ENCODE measurements around the gene DVL1.

Gene DVL1

DNA sequence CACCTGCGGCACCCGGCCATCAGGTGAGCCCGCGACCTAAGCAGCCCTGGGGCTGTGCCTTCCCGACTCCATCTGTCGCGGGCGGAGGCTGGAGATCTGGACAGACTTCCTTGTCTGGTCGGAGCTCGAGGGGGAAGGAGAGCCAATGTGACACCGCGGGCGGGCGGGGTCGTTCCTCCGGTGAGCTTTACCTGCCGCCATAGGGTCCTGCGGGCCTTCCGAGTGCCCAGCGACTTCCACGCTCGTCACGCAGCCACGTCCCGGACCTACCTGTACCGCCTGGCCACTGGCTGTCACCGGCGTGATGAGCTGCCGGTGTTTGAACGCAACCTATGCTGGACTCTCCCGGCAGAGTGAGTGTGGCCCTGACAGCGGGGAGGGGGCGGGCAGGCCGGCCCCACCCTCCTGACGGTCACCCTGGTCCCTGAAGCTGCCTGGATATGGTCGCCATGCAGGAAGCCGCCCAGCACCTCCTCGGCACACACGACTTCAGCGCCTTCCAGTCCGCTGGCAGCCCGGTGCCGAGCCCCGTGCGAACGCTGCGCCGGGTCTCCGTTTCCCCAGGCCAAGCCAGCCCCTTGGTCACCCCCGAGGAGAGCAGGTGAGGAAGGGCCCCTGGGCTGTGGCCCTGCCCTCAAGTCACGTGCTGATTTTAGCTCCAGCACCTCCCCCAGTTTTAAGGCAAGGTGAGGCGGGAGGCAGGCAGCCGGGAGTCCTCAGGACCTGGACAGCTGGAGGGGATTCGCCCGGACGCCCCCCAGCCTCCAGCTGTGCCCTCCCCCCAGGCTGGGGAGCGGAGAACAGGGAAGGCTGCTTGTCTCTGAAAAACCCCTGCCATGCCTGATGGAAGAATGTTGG, 39.7 kb downstream of the DVL1 start:
- DNase-seq = no peak

DNA sequence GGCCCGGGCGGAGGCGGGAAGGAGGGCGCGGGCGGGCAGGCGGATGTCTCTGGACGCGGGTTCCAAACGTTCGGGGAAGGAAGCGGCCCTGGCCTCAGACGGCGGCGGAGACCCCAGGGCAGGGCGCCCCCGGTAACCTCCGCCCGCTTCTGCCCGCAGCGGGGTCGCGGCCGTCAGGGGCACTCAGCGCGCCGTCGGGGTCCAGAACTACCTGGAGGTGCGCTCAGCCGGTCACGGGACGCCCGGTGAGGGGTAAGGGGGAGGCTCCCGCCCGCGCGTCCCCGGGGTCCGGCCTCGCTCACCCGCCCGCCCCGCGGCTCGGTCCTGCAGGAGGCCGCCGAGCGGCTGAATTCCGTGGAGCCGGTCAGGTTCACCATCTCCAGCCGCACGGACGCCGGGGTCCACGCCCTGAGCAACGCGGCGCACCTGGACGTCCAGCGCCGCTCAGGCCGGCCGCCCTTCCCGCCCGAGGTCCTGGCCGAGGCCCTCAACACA, 40.4 kb downstream of the DVL1 start:
- DNase-seq = no peak

DNA sequence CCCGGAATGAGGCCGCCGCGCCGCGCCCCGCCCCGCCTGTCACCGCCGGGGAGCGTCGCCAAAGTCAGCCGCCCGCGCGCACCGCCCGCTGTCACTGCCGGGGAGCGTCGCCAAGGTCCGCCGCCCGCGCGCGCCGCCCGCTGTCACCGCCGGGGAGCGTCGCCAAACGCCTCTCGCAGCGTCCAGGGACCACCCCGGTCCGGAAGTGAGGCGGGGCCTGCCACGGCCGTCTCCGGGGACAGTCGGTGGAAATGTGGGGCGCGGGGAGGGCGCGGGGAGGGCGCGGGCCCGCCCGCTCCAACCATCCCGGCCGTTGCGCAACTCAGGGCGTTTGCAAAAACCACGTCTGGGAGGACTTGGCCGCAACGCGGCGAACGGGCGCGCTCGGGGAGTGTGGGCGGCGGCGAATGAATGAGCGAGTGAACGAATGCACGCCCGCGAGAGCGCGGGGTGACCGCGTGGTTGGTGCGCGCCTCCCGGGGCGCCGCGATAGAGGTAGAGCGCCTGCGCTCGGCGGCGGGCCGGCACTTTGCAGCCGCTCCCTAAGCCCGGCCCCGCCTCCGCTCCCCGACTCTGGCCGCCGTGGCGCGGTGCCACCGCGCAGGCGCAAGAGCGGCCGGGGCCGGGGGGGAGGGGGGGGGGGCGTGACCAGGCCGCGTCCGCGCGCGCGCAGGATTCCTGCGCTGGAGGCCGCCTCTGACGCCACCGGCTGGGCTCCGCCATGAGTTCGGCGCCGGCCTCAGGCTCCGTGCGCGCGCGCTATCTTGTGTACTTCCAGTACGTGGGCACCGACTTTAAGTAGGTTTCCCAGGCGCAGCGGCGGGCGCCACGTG, 41.1 kb downstream of the DVL1 start, which contains the start of the genes ACAP3 and PUSL1:
ACAP3 (minus strand) TSS at position 8 of the 833 bp plus-strand sequence. CDS start 115 bp downstream, outside the sequence.
PUSL1 (plus strand) TSS at position 675 of the 833 bp plus-strand sequence; CDS start at position 722, 47 bp downstream.
- peak; percentile 88 for DNase-seq

DNA sequence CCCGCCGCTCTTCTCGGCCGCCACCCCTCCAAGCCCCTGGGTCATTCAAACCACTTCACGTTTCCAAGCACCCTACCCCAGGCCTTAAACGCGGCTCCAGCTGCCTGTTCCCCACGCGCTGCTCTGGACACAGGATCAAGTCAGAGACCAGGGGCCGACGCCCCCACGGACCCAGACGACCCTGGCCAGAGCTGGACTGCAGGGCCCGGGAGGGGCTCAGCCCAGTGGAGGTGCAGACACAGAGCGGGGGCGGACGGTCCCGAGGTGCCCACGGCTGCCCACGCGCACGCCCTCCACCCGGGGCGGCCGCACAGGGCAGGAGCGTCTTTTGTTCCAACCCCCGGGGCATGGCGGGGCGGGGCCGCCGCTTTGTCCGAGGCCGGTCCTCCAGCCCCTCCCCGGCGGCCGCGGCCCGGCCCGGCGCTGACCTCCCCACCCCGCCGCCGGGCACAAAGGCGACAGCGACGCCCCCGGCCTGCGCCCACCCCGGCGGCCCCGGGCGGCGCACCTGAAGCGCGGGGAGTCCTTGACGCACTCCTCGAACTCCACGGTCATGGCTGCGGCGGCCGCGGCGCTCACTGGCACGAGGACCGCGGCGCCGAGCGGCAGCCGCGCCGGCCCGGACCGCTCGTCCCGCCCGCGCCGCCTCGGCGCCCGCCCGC, 41.8 kb downstream of the DVL1 start:
- no peak for DNase-seq

DNA sequence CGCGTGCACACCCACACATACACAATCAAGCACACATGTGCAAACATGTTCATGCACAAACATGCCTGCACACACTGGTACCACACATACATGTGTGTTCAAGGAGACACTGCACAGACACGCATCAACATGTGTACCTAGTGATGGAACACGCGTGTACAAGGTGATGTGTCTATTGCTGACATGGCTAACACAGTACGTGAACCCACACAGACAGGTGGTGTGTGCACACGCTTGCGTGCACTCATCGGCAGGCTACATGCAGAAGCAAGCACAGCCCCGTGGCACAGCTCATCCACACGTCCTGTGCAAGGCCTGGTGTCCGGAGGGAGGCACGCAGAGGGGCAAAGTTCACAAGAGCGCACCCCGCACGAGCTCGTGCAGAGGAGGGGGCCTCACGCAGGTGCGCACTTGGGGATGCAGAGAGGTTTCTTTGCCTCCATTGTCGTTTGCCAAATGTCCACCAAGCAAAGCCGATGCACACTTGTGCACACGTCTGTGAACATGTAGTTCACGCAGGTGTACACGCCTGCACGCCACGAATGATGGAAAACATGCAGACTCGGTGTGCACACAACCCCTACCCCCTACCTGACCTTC, 42.5 kb downstream of the DVL1 start:
- no peak for DNase-seq

DNA sequence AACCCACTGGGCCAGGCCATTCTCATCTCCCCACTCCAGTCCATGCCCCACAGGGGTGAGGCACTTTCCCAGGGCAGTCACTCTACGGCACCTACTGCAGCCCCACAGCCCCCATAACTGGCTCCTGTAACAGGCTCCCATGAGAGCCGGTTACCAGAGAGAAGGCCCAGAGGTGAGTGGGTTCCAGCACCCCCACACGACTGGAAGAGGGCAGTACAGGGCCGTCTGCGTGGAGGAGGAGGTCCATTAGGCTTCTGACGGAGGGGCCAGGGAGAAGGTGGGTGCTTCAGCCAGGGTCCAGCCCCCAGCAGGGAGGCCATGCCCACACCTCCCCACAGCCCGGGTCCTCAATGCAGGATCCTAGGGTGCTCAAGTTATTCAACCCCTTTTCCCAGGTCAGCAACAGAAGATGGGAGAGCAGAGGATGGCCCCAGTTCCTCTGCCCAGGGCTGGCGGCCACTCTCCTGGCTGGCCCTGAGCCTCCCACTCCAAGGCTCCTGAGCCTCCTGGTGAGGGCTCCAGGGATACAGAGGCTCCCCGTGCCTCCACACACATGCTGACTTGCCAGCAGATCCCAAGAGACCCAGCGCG, 43.1 kb downstream of the DVL1 start:
- DNase-seq = no peak

DNA sequence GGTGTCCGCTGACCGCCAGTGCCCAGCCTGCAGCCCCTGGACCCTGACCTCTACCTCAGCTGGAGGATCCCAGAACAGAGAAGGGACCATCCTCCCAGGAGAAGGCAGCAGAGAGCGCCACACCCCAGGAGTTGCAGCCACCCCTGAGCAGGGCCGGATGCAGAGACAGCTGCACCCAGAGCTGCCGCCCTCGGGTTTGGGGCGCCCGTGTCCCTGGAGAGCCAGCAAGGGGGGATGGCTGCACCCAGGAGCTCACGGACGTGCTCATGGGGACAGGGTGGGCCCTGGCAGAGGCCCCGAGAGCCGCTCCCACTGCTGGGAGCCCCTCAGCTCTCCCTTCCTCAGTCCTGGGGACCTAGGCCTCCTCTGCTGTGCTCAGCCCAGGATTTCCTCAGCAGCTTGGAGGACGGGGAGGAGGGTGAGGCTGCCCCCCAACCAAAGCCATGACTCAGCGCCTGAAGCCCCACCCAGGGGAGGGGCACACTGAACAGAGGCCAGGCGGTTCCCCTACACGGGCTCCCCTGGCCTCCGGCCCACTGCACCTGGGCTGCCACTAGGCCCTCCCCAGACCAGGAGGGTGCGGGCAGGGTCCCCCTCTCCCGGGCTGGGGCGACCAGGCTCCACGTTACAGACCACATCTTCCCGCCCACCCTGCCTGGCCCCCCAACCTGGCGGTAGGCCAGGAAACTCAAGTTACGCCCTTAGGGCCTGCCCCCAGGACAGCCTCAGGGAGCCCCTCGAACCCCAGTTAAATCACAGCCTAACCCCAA, 43.7 kb downstream of the DVL1 start:
- DNase-seq = peak; percentile 31

DNA sequence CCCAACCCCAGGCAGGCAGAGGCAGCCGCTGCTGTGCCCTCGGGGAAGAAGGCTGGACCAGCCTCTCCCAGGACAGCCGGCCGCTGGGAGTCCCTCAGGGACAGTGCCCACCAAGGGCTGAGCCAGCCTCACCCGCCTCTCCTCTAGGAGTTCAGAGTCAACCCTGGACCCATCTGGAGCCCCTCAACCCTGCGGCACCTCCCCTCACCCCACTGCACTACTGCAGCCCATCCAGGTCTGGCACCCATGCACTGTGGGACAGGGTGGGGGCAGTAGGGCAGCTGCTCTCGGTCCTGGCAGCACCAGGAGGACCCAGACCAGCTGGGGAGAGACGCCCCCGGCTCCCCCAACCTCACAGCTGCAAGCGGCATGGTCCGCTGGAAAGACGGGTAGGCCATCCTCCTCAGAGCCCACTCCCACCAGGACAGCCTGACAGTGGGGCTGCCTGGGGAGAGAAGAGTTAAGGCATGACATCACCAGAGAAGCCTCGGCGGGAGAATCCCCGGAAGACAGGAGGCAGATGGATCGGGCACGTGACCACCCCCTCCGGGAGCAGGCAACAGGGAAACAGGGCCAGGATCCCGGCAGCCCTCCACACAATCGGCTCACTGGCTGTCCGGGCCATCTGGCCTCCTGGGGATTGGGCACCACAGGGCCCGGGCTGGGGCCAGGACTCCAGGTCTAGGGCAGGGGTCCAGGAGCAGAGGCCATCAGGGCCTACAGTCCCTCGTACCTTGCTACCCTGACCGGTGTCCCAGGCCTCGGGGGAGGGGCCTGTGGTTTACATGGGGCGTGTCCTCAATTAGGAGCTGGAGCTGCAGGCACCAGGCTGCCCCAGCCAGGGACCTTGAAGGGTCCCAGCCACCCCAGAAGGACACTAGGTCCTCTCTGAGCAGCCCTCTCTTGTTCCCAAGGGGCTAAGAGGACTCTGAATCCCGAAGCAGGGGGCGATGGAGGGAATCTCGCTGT, 44.6 kb downstream of the DVL1 start:
- DNase-seq = no peak

DNA sequence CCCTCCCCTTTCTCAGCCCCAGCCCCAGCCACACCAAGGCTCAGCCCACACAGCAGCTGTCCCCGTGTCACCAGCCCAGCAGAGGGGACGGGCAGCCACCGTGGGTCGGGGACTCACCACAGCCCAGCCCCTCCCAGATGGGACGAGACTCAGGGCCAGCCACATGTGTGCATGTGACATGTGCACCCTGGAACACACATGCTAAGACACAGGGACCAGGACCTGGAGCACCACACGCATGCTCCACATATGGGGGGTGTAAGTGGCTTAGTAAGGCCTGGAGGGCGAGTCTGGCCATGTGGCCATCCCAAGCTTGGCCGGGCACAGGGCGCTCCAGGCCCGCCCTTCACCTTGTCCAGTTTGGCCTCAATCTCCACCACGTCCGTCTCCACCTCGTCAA, 45.5 kb downstream of the DVL1 start:
- no peak for DNase-seq

DNA sequence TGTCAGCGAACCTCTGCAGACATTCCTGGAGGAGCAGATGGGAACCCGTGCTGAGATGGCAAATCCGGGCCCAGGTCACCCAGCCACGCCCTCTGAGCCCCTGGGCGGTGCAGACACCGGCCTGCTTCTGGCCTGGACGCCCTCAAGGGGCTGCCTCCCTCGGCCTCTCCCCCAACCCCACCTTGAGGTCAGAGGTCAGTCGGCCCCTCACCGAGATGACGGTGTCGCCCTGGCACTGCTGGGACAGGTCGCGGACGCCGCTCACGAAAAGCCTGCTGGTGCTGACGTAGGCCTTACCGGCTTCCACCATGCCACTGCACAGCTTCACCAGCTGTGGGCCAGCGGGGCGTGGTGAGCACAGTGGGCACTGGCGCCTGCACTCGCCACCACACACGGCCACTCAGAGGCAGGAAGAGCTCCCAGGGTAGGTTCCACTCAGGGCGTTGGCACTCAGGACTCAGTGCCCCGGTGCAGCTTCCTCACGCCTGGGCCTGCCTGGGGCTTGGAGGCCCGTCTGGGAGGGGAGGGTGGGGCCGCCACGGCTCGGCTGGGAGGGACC, 46.2 kb downstream of the DVL1 start:
- no peak for DNase-seq

DNA sequence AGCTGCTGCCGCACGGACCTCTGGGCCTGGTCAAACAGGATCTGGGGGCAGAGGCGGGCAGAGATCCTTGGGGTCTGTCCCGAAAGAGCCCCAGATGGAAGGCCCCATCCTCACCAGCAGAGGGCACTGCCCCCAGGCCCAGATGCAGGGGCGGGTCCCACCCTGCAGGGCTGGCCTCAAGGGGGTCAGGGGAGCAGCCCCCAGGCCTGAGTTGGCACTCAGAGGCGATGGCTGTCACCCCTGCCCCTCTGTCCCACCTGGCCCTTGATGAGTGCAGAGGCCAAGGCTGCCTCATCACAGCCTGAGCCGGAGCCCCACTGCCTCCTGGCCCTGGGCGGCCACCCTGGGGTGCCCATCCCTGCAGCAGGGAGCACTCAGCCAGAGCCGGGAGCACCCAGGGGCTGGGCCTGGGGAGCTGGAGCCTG, 47.2 kb downstream of the DVL1 start:
- DNase-seq = no peak

DNA sequence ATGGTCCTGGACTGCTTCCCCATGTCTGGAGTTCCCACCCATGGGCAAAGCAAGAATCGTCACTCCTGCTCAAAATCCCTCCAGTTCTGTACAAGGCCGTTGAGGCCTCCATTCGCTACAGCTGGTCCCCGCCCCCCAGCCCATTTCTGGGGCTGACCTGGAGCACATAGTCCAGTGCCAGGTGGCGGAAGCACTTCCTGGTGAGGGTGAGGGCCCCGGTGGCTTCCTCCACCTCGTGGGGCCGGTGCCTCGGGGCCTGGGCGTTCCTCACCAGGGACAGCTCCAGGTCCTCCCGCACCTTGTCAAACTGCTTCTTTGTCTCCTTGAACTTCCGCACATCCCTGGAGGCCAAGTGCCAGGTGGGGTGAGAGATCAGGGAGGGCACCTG, 48.9 kb downstream of the DVL1 start:
- DNase-seq = no peak

DNA sequence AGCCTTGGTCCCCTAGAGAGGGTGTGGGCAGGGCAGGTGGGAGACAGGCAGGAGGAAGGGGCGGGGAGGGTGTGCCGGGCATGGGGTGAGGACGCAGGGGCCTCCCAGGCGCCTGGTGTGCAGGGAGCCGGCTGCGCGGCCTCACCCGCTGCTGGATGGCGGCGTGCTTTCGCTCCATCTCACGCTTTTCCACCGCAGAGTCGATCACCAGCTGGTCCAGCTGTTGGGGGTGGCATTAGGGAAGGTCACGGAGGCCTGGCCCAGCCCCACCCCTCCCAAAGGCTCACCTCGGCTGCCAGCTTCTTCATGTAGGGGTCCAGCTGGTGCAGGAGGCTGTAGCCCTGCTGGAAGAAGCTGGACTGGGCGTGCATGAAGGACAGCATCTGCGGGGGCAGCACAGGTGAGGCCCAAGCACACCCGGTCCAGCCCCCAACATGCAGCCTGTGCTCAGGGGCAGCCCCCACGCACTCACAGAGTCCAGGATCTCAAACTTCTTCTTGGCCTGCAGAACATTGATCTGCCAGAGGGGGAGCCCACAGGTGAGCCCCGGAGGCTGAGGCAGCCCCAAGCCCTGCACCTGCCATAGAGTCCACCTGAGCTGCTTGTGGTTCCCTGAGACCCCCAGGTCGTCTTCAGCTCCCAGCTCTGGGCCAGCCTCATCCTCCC, 49.4 kb downstream of the DVL1 start:
- no peak for DNase-seq

DNA sequence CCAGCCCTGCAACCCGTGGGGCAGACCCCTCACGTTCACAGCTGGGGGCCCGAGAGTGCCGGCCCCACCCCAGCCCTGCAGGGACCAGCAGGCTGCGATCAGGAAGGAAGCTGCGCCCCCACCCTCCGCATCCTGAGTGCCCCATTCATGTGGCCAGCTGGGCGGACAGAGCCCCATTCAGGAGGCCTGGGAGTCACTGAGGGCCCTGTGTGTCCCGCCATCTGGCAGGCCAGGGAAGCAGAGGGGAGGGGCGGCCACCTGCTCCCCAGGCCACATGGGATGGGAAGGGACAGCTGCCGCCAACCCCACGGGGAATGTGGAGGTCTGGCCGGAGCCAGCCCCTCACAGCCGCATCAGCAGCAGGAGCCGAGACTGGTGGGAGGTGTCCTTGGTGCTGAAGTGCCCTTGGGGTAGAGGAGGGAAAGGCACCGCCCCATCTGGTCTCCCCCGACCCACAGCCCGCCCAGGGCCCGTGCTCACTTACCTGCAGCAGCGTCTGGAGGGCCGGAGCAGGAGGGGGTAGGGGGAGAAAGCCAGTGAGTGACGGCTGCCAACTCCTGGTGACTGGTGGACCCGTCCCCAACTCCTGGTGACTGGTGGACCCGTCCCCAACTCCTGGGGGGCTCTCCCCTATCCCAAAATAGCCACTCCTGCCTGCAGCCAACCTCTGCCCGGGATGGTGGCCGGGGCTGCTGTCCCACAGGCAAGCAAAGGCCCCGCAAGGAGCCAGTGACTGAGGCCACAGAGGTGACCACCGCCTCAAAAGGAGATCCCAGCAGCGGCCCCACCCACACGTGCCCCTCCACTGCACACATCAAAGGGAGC, 50.1 kb downstream of the DVL1 start:
- DNase-seq = no peak

DNA sequence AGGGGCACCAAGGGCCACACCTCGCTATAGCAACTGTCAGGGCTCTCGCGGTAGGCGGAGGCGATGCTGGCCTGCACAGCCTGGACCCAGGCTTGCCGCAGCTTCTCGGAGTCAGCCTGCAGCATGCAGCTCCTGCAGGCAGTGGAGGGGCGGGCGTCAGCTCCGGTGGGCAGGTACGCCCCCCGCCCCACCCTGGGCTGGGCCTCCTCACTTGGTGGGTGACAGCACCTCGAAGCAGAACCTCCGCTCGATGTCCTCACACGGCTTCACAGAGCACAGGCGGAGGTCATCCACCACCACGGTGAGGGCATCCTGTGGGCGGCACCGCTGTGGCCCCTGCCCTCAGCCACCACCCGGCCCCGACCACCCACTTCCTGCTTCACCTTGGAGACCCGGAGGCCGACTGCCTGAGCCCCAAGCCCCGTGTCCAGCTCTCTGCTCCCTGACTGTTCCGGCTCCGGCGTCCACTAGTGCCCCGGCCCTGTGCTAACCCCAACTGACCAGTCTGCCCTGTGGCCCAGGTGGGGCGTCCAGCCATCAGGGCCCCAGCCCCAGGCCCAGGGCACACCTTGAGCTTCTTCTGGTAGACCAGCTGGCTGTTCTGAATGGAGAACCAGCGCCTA, 51.3 kb downstream of the DVL1 start:
- no peak for DNase-seq

DNA sequence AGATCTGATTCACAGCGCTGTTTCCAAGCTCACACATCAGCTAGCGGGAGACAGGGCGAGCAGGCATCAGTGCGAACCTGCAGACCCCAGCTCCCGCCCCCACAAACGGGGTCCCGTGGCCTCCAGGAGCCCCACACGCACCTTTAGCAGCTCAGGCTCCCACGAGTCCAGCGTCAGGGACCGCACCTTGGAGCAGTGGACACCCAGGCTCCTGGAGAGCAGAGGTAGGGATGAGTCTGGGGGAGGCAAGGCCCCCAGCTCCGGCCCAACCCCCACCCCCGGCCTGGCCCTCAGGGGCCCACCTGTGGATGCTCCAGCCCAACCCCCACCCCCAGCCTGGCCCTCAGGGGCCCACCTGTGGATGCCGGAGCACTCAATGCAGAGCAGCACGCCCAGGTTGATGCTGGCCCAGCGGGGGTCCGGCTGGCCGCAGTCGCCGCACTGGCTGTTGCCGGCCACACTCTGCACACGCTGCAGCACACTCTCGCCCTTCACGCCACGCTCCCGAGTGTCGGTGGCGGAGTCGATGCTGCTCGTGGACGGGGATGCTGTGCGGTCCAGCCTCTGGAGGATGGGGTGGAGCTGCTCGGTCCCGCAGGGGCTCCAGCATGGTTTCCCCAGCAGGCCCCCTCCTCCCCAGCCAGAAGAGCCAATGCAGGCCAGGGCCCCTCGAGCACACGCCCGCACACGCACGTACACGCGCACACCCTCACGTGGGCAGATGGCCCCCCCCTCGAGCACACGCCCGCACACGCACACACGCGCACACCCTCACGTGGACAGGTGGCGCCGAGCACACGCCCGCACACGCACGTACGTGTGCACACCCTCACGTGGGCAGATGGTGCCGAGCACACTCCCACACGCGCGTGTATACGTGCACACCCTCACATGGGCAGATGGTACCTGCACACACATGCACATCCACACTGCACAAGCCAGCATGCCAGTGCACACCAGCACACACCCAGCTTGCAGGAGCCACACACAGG, 52.9 kb downstream of the DVL1 start:
- DNase-seq = no peak

Data from activated gamma-delta T cell (primary cell).